GM19372 (cell line): Measurements from ENCODE around the gene AMIGO2.

Experiments
- ATAC-seq: cut with Tn5 transposase; IDR thresholded peaks from one replicate; pipeline ENCODE4 v1.9.1; 2021; ENCODE audit warnings: mild to moderate bottlenecking, low read depth, moderate library complexity; ENCODE audit not compliant: unreplicated experiment

Gene AMIGO2

DNA sequence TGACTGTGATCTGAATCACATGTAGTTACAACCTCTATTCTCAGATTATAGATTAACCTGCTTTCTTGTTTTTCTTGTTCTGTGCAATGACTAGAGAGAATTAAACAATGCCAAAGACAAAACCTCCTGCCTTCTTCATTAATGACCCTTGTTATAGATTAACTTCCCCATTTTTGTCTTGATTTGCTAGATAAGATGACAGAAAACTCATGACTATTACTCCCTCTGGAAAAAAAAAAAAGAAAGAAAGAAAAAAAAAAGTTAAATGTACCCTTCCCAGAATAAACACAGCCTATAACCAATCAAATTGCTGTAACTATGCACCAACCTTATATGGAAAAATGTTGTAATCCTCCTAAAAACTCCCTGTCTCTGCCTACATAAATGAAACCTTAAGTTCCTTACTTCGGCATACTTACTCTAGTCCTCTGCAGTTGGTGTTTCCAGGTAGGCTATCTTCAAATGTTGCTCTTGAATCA, 41.5 kb downstream of the AMIGO2 start:
- no peak for ATAC-seq

DNA sequence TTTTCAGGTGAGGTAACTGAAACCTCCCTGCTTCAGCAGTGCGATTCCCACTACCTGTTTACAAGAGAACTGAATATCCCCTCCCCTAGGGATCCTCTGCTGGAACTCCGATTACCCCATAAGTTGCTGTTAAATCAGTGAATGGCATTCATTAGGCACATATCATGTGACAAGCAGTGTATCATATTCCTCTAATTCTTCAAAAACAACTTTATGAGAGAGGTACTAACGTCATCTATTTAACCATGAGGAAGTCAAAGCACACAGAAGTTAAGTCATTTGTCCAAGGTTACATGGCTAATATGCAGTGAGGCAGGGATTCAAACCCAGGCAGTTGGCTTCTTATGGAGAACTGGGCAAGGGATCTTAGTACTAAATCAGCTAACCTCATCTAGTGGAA, 44.3 kb downstream of the AMIGO2 start:
- ATAC-seq: no peak

DNA sequence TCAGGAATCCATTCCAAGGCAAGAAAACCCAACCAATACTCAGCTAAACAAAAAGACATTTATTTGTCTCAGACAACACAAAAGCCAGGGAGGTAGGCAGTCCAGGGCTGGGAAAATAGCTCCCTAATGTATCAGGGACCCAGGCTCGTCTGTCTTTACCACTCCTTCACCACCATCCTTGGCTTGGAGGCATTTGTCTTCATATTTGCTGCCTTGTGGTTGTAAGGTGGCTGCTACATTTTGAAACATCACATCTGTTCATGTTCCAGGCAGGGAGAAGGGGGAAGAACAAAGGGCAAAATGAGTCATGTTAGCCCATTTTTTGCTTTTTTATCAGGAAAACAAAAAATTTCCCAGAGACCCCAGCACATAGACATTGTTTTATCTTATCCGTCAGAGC, 45.1 kb downstream of the AMIGO2 start:
- ATAC-seq: no peak

DNA sequence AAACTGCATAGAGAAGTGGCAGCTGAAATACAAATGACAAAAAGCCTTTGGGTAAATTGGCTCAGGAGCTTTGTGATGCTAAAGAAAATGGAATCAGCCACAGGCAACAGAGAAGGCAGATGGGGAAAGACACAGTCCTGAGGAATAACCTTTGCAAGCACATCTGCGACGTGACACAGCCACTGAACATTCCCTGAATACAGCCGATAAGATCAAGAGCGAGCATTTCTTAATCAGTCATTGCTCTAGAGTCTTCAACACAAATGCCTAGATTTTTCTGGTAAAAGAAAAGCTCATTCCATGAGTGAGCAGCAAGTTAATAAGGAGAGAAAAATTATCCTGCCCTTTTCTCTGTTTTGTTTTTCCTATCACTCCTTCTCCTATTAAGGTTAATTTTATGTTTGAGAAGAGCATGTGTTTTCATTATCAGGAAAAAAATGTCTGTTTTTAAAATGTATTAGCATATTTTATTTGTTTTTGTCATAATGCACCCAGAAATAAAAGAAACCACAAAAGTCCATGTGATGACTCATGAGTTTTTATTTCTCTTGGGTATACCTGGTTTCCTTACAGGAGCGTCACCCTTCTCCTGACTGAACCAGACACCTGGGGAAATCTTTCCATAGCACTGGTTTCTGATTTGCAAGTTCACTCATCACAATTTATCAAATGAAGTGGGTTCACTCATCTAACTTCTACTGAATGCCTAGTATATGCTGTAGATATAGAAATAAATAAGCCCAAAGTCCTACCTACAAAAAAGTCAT, 45.8 kb downstream of the AMIGO2 start:
- no peak for ATAC-seq

DNA sequence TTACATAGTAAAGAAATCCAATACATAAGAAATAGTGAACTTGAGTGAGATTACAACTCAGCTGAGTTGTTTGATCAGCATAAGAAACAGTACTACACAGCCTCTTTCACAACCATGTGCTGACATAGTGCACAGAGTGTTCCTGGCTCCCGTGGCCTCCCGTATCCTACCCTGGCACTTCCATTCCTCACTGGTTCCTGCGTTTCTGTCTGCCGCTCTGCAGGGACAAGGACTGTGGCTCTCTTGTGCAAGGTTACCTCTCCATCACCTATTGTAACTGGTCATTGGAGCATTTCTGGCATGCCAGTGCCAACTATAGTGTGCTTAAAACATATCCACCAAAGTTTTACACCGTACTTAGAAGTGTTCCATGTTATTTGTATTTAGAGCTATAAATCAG, 46.7 kb downstream of the AMIGO2 start:
- no peak for ATAC-seq

DNA sequence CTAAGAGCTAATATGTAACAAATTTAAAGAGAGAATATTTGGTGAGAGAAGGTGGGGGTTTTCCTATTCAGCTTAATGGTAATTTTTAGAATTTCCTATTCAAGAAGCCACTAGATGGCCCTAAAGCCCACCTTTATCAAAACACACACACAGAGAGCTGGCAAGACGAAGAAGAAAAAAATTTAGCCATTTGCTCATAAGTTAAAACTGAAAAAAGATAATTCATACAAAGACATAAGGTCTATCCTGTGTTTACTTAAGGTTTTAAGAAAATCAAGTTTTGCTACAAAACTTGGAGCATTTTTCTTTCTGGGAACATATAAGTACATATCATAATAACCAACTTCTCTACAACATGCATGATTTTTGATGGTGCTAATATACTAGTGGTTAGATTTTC, 47.1 kb downstream of the AMIGO2 start:
- no peak for ATAC-seq

DNA sequence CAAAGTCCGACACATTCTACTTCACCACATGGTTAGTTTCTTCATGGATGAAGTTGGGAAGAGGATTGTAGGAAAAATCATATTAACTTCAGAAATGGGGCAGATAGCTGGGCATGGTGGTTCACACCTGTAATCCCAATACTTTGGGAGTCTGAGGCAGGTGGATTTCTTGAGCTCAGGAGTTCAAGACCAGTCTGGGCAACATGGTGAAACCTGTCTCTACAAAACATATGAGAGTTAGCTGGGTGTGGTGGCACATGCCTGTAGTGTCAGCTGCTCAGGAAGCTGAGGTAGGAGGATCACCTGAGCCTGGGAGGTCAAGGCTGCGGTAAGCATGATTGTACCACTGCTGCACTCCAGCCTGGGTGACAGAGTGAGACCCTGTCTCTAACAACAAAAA, 49.9 kb downstream of the AMIGO2 start:
- no peak for ATAC-seq

DNA sequence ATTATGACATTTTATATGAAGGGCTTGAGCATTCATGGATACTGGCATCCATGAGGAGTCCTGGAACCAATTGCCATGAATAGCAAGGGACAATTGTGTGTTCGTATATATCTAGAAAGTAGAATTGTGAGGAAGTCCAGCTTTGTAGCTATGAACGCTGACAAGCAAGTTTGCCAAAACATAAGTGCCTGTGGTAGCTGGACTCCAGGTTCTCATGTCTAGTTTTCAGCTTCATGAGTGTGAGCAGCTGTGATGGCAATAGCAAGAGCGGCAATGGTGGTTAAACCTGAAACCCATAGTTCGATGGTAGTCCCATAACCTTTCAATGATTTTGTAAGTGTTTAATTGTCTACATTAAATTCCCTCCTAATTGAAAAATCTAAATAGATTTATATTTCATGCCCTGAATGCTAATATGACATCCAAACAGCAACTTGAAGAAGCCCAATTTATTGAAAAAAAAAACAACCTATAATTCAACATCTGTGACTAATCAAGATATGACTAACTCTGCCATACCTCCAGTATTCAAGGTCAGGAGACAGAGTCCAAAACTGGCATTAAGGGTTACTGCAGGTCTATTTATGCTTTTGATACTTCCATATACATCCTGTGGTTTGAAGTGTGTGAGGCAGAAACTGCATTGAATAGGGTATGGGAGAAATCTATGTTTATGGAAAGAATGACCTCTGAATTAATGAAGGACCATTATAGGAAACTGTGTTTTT, 50.6 kb downstream of the AMIGO2 start:
- no peak for ATAC-seq

DNA sequence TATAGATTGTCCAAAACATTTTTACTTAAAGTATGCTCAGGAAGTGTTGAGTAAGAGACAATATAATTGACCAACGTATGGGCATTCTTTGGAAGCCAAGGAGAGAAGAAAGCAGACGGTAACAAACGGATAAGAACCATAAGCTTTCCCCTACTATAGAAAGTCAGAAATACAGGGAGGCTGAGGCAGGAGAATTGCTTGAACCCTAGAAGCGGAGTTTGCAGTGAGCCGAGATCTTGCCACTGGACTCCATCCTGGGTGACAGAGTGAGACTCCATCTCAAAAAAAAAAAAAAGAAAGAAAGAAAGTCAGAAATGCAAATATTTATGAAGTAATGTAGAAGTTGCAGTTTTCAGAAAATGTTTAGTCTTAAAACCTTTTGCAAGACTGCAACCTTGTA, 51.6 kb downstream of the AMIGO2 start:
- ATAC-seq: no peak
